DND-41 (cell line): ENCODE measurements around the gene DLK1.

ENCODE experiments used
- CTCF ChIP-seq: IDR thresholded peaks from 2 replicates; pipeline ENCODE4 v1.5.1; 2012; ENCODE audit warnings: borderline replicate concordance, low read length, moderate library complexity, mild to moderate bottlenecking; ENCODE audit not compliant: poor library complexity, severe bottlenecking; ENCODE audit errors: extremely low read depth
- EZH2 ChIP-seq: IDR thresholded peaks from 3 replicates; pipeline ENCODE4 v1.6.1; 2012; ENCODE audit warnings: borderline replicate concordance, low read depth, mild to moderate bottlenecking, moderate library complexity, low read length, inconsistent platforms; ENCODE audit not compliant: severe bottlenecking

- TF ChIP-seq CTCF = no peak
- TF ChIP-seq EZH2 = no peak
Measured at GRCh38 chr14:100728962-100729361, 2.3 kb downstream of the DLK1 start.
